Large intestine (tissue), 3 donors: ENCODE data around the gene RADIL. TPM values are rescaled to one million over a fixed set of nuclear protein-coding genes. Genes with fewer than 3 reads are reported as not detected.

Experiments
- DNase-seq, 2 donors: peaks; one replicate each; pipeline versions ENCODE4 v3.0.0 to v3.0.0-alpha.2; 2013
- H3K27ac ChIP-seq: one replicate; pipeline ENCODE4 v1.5.1; 2013; ENCODE audit warnings: low read length
- H3K27me3 ChIP-seq: 2 replicates; pipeline ENCODE4 v1.6.1; 2013; ENCODE audit warnings: low read length; ENCODE audit not compliant: control insufficient read depth, insufficient read depth
- H3K36me3 ChIP-seq: 2 replicates; pipeline ENCODE4 v1.6.1; 2013; ENCODE audit warnings: low read length; ENCODE audit not compliant: control insufficient read depth, insufficient read depth
- H3K4me1 ChIP-seq: one replicate; pipeline ENCODE4 v1.6.1; 2013; ENCODE audit warnings: low read length; ENCODE audit not compliant: control insufficient read depth, insufficient read depth
- H3K4me3 ChIP-seq: one replicate; pipeline ENCODE4 v1.5.1; 2013; ENCODE audit warnings: low read length
- H3K9me3 ChIP-seq: one replicate; pipeline ENCODE4 v1.6.1; 2013; ENCODE audit warnings: mild to moderate bottlenecking, low read depth, low read length, moderate library complexity; ENCODE audit not compliant: control insufficient read depth
- WGBS: methylation state at CpG from one replicate; pipeline ENCODE4 v1.1.5; 2013; ENCODE audit warnings: low lambda C conversion rate; ENCODE audit not compliant: insufficient coverage; 5-methylcytosine and 5-hydroxymethylcytosine counted together
- polyA plus RNA-seq: library from polyadenylated mRNA; unstranded; fragments of 120-200 nt; gene quantifications from one replicate; pipeline ENCODE4 v1.2.1, GENCODE V29; 2013

RADIL gene
- polyA plus RNA-seq, 1 donor: 2.1 TPM

DNA sequence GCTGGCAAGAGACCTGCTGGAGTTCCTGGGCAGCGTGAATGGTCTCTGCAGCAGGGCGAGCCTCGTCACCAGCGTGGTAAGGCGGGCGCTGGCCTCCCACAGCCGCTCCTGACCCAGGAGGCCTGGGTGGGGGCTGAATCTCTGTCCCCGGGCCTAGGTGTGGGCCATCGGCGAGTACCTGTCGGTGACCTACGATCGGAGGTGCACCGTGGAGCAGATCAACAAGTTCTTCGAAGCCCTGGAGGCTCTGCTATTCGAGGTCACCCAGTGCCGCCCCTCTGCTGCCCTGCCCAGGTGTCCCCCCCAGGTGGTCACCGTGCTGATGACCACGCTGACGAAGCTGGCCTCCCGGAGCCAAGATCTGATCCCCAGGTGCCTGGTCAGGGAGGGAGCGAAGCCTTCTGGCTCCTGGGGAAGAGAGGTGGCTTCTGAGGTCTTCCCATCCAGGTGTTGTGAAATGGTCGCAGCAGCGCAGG lies 93.0 kb downstream of the RADIL start:
- Histone ChIP-seq H3K4me3 (no peak overlapping the region), H3K27me3 (no peaks in the 10 kb centered on the region), H3K4me1 (peaks cover 7% of the 10 kb centered on the region), H3K9me3 (peaks cover 2% of the 10 kb centered on the region), H3K36me3 (peaks cover 57% of the 10 kb centered on the region), H3K27ac (no peak overlapping the region)
- DNase-seq: no peak
- WGBS: no CpG with 5 or more reads among the region's 24 CpGs

DNA sequence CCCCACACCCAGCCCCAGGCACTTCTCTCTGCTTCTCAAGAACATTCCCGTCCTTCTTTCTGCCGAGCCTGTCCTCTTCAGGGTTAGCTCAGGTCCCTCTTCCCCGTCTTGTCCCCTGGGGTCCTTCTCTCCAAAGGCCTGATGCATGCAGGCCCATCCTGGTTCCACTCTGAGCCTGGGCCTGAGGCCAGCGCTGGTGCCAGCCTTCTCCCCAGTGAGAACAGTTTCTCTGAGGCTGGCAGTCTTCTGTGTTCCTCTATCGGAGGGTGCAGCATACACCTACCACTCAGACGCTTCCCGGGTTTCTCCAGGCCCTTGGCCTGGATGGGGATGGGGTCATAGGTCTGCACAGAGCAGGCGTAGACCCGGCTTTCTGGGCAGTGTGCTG lies 93.4 kb downstream of the RADIL start:
- peaks cover 61% of the 10 kb centered on the region for H3K36me3 ChIP-seq
- DNase-seq: no peak
- no peaks in the 10 kb centered on the region for H3K27me3 ChIP-seq
- peaks cover 2% of the 10 kb centered on the region for H3K9me3 ChIP-seq
- 80% methylated on average over 1 of the region's 9 CpGs for WGBS
- peaks cover 7% of the 10 kb centered on the region for H3K4me1 ChIP-seq
- no peak overlapping the region for H3K27ac ChIP-seq
- H3K4me3 ChIP-seq: no peak overlapping the region

DNA sequence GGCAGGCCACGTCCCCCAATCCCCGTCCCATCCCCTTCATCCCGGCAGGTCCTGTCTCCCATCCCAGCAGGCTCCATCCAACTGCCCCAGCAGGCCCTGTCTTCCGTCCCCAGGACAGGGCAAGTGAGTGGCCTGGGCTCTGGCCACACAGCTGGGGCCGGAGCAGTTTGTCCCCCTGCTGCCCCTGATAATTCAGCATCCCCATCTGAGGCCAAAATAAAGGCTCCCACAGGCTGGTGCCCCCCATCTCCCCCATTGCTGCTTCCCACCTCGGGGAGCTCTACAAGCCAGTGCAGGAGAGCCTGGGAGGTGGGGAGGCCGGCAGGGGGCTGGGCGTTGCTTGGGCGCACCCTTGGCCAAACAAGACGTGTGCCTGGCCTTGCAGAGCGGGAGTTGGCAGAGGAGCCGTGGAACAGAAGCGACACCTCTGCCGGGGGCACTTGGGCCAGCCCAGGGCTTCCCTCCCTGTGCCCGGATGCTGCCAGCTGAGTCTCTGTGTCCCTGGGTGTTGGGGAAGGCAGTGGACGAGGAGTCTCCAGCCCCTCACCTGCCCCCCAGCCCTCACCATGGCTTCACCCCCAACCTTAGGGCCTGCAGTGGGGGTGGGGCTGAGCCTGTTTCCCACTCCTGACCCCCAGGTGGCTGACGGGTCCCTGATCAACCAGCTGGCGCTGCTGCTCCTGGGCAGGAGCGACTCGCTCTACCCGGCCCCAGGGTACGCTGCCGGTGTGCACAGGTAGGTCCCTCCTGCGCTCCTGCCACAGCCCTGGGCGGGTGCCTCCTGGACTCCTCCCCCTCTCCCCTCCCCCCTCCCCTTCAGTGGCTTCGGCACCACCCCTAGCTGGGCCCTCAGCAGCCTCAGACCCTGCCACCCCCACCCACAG lies 94.1 kb downstream of the RADIL start:
- WGBS: no CpG with 5 or more reads among the region's 26 CpGs
- H3K9me3 ChIP-seq: peaks cover 2% of the 10 kb centered on the region
- no peak for DNase-seq

DNA sequence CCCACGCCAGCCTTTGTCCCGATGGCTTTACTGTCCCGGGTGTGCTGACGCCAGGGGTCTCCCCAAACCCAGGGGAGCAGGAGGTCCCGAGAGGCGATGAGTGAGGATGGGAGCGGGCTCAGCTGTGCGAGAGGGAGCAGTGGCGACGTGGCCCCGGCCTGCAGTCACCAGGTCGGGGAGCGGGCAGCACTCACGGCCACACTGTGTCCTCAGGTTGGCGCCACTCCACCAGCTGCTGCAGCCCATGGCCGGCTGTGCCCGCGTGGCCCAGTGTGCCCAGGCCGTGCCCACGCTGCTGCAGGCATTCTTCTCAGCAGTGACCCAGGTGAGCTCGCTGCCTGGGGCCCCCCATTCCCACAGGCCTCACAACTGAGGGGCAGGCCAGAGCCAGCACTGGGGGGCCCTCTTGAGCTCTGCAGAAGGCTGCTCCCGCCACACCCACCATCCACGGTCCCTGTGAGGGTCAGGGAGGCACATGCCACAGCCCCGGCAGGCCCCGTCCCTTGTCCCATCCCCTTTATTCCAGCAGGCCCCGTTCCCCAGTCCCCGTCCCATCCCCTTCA lies 94.8 kb downstream of the RADIL start:
- Histone ChIP-seq H3K9me3 (peaks cover 2% of the 10 kb centered on the region), H3K4me3 (no peak overlapping the region), H3K36me3 (peaks cover 75% of the 10 kb centered on the region), H3K27ac (no peak overlapping the region), H3K27me3 (no peaks in the 10 kb centered on the region), H3K4me1 (peaks cover 7% of the 10 kb centered on the region)
- WGBS: no CpG with 5 or more reads among the region's 27 CpGs
- no peak for DNase-seq

More for the DNA sequence above, 94.1 kb downstream of the RADIL start:
- H3K27ac ChIP-seq: no peak overlapping the region
- peaks cover 7% of the 10 kb centered on the region for H3K4me1 ChIP-seq
- H3K27me3 ChIP-seq: no peaks in the 10 kb centered on the region
- H3K4me3 ChIP-seq: no peak overlapping the region
- H3K36me3 ChIP-seq: peaks cover 68% of the 10 kb centered on the region

DNA sequence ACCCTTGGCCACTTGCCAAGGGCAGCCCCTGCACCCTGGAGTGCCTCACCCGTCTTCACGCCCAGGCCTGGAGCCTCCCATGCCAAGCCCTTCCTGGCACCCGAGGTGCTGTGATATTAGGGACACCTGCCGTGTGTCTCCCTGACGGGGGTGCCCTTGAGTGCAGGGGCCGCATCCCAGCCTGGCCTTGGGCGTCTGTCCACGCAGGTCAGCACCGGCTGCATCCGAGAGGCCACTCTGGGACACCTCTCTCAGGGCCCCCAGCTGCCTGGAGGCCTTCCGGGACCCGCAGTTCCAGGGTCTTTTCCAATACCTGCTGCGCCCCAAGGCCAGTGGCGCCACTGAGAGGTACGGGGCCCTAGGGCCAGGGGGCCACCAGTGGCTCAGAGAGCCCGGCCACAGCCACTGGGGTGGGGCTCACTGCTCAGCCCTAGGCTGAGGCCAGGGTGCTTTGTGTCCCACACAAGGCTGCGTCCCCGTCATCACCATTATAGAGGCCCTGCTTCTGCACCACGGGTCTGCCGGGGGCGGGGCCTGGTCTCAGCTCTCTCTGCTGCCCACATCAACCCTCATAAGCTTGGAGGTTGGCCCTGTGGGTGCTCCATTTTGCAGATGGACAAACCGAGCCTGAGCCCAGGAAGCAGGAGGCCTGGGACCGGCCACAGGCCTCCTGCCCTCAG lies 95.4 kb downstream of the RADIL start:
- Histone ChIP-seq H3K4me1 (peaks cover 6% of the 10 kb centered on the region), H3K27me3 (no peaks in the 10 kb centered on the region), H3K36me3 (peaks cover 81% of the 10 kb centered on the region), H3K9me3 (no peaks in the 10 kb centered on the region), H3K4me3 (no peak overlapping the region), H3K27ac (no peak overlapping the region)
- no peak for DNase-seq
- WGBS: no CpG with 5 or more reads among the region's 23 CpGs

DNA sequence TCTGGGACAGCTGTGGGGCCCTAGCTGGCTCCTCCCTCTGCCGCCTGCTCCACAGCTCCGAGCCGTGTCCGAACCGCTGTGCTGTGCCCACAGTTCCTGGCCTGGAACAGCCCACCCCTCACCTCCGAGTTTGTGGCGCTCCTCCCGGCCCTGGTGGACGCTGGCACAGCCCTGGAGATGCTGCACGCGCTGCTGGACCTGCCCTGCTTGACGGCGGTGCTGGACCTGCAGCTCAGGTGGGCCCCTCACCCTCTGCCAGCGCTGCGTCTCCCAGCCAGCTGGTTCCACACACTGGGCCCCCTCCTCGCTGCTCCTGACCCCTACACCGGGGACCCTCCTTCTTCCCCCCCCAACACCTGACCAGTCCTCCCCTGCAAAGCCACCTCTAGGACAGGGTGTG lies 96.0 kb downstream of the RADIL start:
- no peak overlapping the region for H3K27ac ChIP-seq
- H3K36me3 ChIP-seq: peaks cover 87% of the 10 kb centered on the region
- no peaks in the 10 kb centered on the region for H3K27me3 ChIP-seq
- DNase-seq: no peak
- no peaks in the 10 kb centered on the region for H3K9me3 ChIP-seq
- H3K4me1 ChIP-seq: peaks cover under 1% of the 10 kb centered on the region
- no peak overlapping the region for H3K4me3 ChIP-seq
- no CpG with 5 or more reads among the region's 17 CpGs for WGBS

DNA sequence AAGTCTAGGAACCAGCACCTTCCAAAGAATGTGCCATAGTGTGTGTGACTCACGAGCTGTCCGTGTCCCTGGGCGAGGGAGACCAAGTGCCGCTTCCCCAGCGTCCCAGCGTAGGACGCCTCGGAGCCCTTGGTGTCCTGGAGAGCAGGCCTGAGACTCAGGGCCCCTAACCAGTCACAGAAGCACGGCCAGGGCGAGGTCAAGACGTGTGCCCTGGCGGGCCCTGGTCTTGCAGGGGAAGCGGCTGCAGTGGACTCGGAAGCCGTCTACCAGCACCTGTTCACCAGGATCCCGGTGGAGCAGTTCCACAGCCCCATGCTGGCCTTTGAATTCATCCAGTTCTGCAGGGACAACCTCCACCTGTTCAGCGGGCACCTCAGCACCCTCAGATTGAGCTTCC lies 97.5 kb downstream of the RADIL start:
- Histone ChIP-seq H3K9me3 (no peaks in the 10 kb centered on the region), H3K36me3 (peaks cover 94% of the 10 kb centered on the region), H3K4me1 (no peaks in the 10 kb centered on the region), H3K4me3 (no peak overlapping the region), H3K27me3 (no peaks in the 10 kb centered on the region), H3K27ac (no peak overlapping the region)
- DNase-seq: no peak
- no CpG with 5 or more reads among the region's 17 CpGs for WGBS

DNA sequence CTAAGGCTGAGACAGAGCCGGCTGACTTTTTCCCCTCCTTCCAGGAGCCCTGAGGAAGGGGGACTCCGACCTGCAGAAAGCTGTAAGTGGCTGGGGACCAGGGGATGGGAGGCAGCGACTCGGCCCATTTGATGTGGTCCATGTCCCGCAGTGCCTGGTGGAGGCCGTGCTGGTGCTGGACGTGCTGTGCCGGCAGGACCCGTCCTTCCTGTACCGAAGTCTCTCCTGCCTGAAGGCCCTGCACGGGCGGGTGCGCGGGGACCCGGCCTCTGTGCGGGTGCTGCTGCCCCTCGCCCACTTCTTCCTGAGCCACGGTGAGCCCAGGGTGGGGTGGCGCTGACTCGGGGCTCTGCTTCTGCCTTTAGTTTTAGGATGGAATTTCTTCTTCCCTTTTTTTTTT lies 98.1 kb downstream of the RADIL start:
- H3K36me3 ChIP-seq: peaks cover 92% of the 10 kb centered on the region
- no CpG with 5 or more reads among the region's 20 CpGs for WGBS

DNA sequence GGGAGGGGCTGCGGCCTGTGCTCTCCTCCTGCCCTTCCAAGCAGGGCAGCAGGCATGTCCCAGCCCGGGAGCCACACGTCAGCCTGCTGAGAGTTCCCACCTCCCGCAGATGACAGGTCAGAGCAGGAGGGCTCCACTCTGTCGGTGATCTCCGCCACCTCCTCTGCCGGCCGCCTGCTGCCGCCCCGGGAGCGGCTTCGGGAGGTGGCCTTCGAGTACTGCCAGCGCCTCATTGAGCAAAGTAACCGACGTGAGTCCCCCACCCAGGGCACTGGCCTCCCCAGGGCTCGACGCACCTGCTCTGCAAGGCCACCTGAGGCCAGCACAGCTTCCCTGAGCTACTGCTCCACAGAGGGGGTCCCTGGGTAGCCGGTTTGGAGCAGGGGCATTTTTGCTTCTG lies 98.7 kb downstream of the RADIL start:
- no CpG with 5 or more reads among the region's 19 CpGs for WGBS
- no peaks in the 10 kb centered on the region for H3K4me1 ChIP-seq
- no peak for DNase-seq
- H3K4me3 ChIP-seq: no peak overlapping the region
- H3K36me3 ChIP-seq: peaks cover 90% of the 10 kb centered on the region
- no peak overlapping the region for H3K27ac ChIP-seq
- H3K27me3 ChIP-seq: no peaks in the 10 kb centered on the region
- no peaks in the 10 kb centered on the region for H3K9me3 ChIP-seq

More for the DNA sequence above, 98.1 kb downstream of the RADIL start:
- no peak overlapping the region for H3K4me3 ChIP-seq
- no peaks in the 10 kb centered on the region for H3K9me3 ChIP-seq
- no peaks in the 10 kb centered on the region for H3K27me3 ChIP-seq
- no peak overlapping the region for H3K27ac ChIP-seq
- H3K4me1 ChIP-seq: no peaks in the 10 kb centered on the region
- DNase-seq: no peak

DNA sequence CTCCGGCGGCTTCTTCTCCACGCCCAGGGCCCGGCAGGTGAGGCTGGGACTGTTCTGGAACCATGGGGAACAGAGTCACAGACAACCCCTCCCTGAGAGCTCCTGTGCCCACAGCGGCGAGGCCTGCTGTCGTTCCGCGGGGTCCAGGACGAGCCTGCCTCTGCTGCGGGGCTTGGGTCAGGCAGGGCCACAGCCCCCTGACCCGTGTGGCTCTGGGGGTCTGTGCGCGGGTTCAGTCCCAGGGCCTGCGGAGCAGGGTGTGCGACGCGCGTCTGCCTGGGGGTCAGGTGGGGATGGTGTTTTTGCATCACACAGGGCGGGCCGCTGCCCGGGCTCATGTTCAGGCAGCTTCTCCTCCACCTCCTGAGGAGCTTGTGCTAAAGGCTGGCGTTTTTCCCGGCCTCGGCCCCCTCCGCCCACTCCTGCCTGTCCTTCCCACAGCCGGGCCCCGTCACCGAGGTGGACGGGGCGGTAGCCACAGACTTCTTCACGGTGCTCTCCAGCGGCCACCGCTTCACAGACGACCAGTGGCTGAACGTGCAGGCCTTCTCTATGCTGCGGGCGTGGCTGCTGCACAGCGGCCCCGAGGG lies 99.7 kb downstream of the RADIL start:
- Histone ChIP-seq H3K4me3 (no peak overlapping the region), H3K36me3 (peaks cover 82% of the 10 kb centered on the region), H3K27ac (no peak overlapping the region), H3K9me3 (no peaks in the 10 kb centered on the region), H3K27me3 (no peaks in the 10 kb centered on the region), H3K4me1 (no peaks in the 10 kb centered on the region)
- WGBS: no CpG with 5 or more reads among the region's 40 CpGs
- no peak for DNase-seq
